Vagina (tissue), 2 donors: ENCODE data around the gene CYP1B1. TPM values are rescaled to one million over a fixed set of nuclear protein-coding genes. Genes with fewer than 3 reads are reported as not detected.
"Not testable (repeated sequence)": the region's sequence is repeated elsewhere in the genome, so short reads cannot be mapped to it uniquely, and the experiment has no call there.

Experiments used
- DNase-seq, 2 donors: peaks; one replicate each; pipeline ENCODE4 v3.0.0-alpha.2; 2017; ENCODE audit errors: extremely low spot score in 2 of 2
- H3K27ac ChIP-seq: fragments of 200-600 bp; sonication (generic); one replicate; pipeline ENCODE4 v1.5.1; 2019
- H3K27me3 ChIP-seq: fragments of 200-600 bp; sonication (generic); one replicate; pipeline ENCODE4 v1.5.1; 2019
- H3K36me3 ChIP-seq, 2 donors: fragments of 200-600 bp; sonication (generic); one replicate each; pipeline ENCODE4 v1.5.1; 2017 to 2019
- H3K4me1 ChIP-seq: fragments of 200-600 bp; sonication (generic); one replicate; pipeline ENCODE4 v1.5.1; 2019
- H3K4me3 ChIP-seq, 2 donors: fragments of 200-600 bp; sonication (generic); 1 replicate in 1 of 2; 2 replicates in 1 of 2; pipeline ENCODE4 v1.5.1; 2016 to 2019
- H3K9me3 ChIP-seq: fragments of 200-600 bp; sonication (generic); one replicate; pipeline ENCODE4 v1.5.1; 2019
- CTCF ChIP-seq, 3 experiments: fragments of 450-650 bp in 2 of 3; fragments of 200-600 bp in 1 of 3; sonication (generic) in 1 of 3; IDR thresholded peaks; one replicate each; pipeline ENCODE4 v1.5.1; 2017 to 2019; ENCODE audit warnings: antibody characterized with exemption in 3 of 3, mild to moderate bottlenecking in 2 of 3, moderate library complexity in 2 of 3
- POLR2A ChIP-seq, 2 donors: fragments of 450-650 bp; IDR thresholded peaks; one replicate each; pipeline ENCODE4 v1.6.1; 2017; ENCODE audit warnings: antibody characterized with exemption in 2 of 2, mild to moderate bottlenecking in 2 of 2, moderate library complexity in 2 of 2
- POLR2AphosphoS5 ChIP-seq, 2 donors: sonication (generic); formaldehyde crosslinking; IDR thresholded peaks; one replicate each; pipeline ENCODE4 v1.9.0; 2017; ENCODE audit warnings: antibody characterized with exemption in 2 of 2, mild to moderate bottlenecking in 2 of 2, low read depth in 1 of 2; ENCODE audit not compliant: insufficient read depth in 1 of 2
- intact Hi-C: fragments of 100-400 bp; cut with DNase I; formaldehyde crosslinking; loops from one replicate; pipeline ENCODE4 v1.15.1; 2023
- total RNA-seq: library from RNA; depleted of rRNA; stranded (reverse); fragments of >200 nt; gene quantifications from one replicate; pipeline ENCODE4 v1.2.3, GENCODE V29; 2016

CYP1B1 gene
- total RNA-seq, 1 donor from 2014 or later: 88.9 TPM

GRCh38 chr2:38028829-38029228 lies 47.1 kb downstream of the CYP1B1 start:
- H3K4me1 ChIP-seq: no peaks in the 10 kb centered on the region
- no peaks in the 10 kb centered on the region for H3K9me3 ChIP-seq
- no peak for DNase-seq
- intact Hi-C loops: no loop called here
- no peaks in the 10 kb centered on the region for H3K36me3 ChIP-seq
- H3K4me3 ChIP-seq: no peak overlapping the region
- no peak overlapping the region for H3K27ac ChIP-seq
- H3K27me3 ChIP-seq: no peaks in the 10 kb centered on the region
- no peak for TF ChIP-seq POLR2A (IDR thresholded peaks at IDR 0.05)

- no peak overlapping the region for H3K27ac ChIP-seq
- intact Hi-C loops: no loop called here
- no peak for TF ChIP-seq CTCF (IDR thresholded peaks at IDR 0.05)
- no peaks in the 10 kb centered on the region for H3K27me3 ChIP-seq
- no peaks in the 10 kb centered on the region for H3K4me1 ChIP-seq
- no peak for DNase-seq
- no peaks in the 10 kb centered on the region for H3K36me3 ChIP-seq
- H3K9me3 ChIP-seq: no peaks in the 10 kb centered on the region
- no peak overlapping the region for H3K4me3 ChIP-seq
Measured at GRCh38 chr2:38026846-38027245, 49.1 kb downstream of the CYP1B1 start.

- no peak for DNase-seq
- intact Hi-C loops: no loop called here
- no peaks in the 10 kb centered on the region for H3K36me3 ChIP-seq
- no peaks in the 10 kb centered on the region for H3K4me1 ChIP-seq
- H3K27me3 ChIP-seq: no peaks in the 10 kb centered on the region
- H3K27ac ChIP-seq: no peak overlapping the region
- no peak overlapping the region for H3K4me3 ChIP-seq
- no peaks in the 10 kb centered on the region for H3K9me3 ChIP-seq
- TF ChIP-seq POLR2A (IDR thresholded peaks at IDR 0.05) (no peak), CTCF (IDR thresholded peaks at IDR 0.05) (no peak), POLR2AphosphoS5 (IDR thresholded peaks at IDR 0.05; ENCODE audit: insufficient read depth in 1 of 2, low read depth in 1 of 2) (no peak)
Measured at GRCh38 chr2:38021589-38021988, 54.4 kb downstream of the CYP1B1 start.

GRCh38 chr2:38020359-38021069 lies 55.4 kb downstream of the CYP1B1 start:
- intact Hi-C loops: not testable (repeated sequence)

GRCh38 chr2:38017836-38018235 lies 58.1 kb downstream of the CYP1B1 start:
- intact Hi-C loops: loop anchor here (2.0 kb wide), 1 partner anchor 35 kb away; no protein-coding TSS in a partner anchor
- DNase-seq: no peak
- Histone ChIP-seq H3K4me3 (no peak overlapping the region), H3K36me3 (no peaks in the 10 kb centered on the region), H3K27ac (no peak overlapping the region), H3K9me3 (no peaks in the 10 kb centered on the region), H3K4me1 (peaks cover 5% of the 10 kb centered on the region), H3K27me3 (no peaks in the 10 kb centered on the region)
- TF ChIP-seq POLR2AphosphoS5 (IDR thresholded peaks at IDR 0.05; ENCODE audit: insufficient read depth in 1 of 2, low read depth in 1 of 2): no peak
- TF ChIP-seq CTCF (IDR thresholded peaks at IDR 0.05): no peak
- TF ChIP-seq POLR2A (IDR thresholded peaks at IDR 0.05): no peak

More at GRCh38 chr2:38020359-38021069, 55.4 kb downstream of the CYP1B1 start:
- H3K27ac ChIP-seq, H3K27me3 ChIP-seq, H3K9me3 ChIP-seq, H3K36me3 ChIP-seq, H3K4me3 ChIP-seq, DNase-seq, H3K4me1 ChIP-seq: not testable (repeated sequence)

Other genes starting within 250 kb of the CYP1B1 start
- gene RMDN2, start 150.9 kb downstream of the CYP1B1 start, total RNA-seq: 5.9 TPM